A549 (cell line): ENCODE measurements around the gene PCDHB4. TPM values are rescaled to one million over a fixed set of nuclear protein-coding genes. Genes with fewer than 3 reads are reported as not detected.
"Not testable (repeated sequence)": the region's sequence is repeated elsewhere in the genome, so short reads cannot be mapped to it uniquely, and the experiment has no call there.

Experiments used
- ATAC-seq, 2 experiments: fragments of 200-7000 bp in 1 of 2; fragments of >200 bp in 1 of 2; cut with Nextera tagmentation in 1 of 2; cut with Tn5 transposase in 1 of 2; 3 replicates each; pipeline versions ENCODE4 v1.8.0 to v1.9.1; 2018 to 2020; ENCODE audit warnings: mild to moderate bottlenecking in 1 of 2, moderate library complexity in 1 of 2
- CTCF ChIA-PET: fragments of 300-600 bp; sonication (Branson Sonifier 250); formaldehyde crosslinking; extraction: SDS; loops from one replicate; lab custom pipeline; 2021; ENCODE audit warnings: antibody characterized with exemption, inconsistent platforms; lab: Yijun Ruan, JAX
- POLR2A ChIA-PET: fragments of 350-600 bp; formaldehyde crosslinking; extraction: SDS; loops from one replicate; lab custom pipeline; 2021; ENCODE audit warnings: antibody characterized with exemption, inconsistent platforms; lab: Yijun Ruan, JAX
- DNase-seq, 2 experiments: peaks; one replicate each; pipeline versions ENCODE4 v3.0.0 to v3.0.0-alpha.2; 2011 to 2016; ENCODE audit warnings: low read depth in 1 of 2, low spot score in 1 of 2
- FAIRE-seq: peaks from 2 replicates; lab custom pipeline; 2011; peaks lifted over from hg19 to GRCh38; lab: Jason Lieb, UNC
- H3K27ac ChIP-seq, 2 experiments: fragments of >200 bp; sonication (Bioruptor Twin); formaldehyde crosslinking; 3 replicates each; pipeline ENCODE4 v1.5.1; 2016 to 2017
- H3K4me1 ChIP-seq: fragments of >200 bp; sonication (Bioruptor Twin); formaldehyde crosslinking; 3 replicates; pipeline ENCODE4 v1.6.1; 2016
- H3K4me2 ChIP-seq: fragments of >200 bp; sonication (Bioruptor Twin); formaldehyde crosslinking; 3 replicates; pipeline ENCODE4 v1.6.1; 2016
- H3K4me3 ChIP-seq: fragments of >200 bp; sonication (Bioruptor Twin); formaldehyde crosslinking; 3 replicates; pipeline ENCODE4 v1.5.1; 2016
- H3K9me3 ChIP-seq: fragments of >200 bp; sonication (Bioruptor Twin); formaldehyde crosslinking; 3 replicates; pipeline ENCODE4 v1.6.1; 2016
- CBX2 ChIP-seq: fragments of 200-600 bp; sonication (generic); IDR thresholded peaks from 2 replicates; pipeline ENCODE4 v1.6.1; 2016; ENCODE audit warnings: low read depth, mild to moderate bottlenecking, borderline replicate concordance
- CEBPB ChIP-seq, 2 experiments: fragments of >200 bp in 1 of 2; sonication (Bioruptor Twin) in 1 of 2; formaldehyde crosslinking in 1 of 2; IDR thresholded peaks; 2 replicates each; pipeline ENCODE4 v1.6.1; 2012 to 2016
- CHD2 ChIP-seq: fragments of 150-350 bp; IDR thresholded peaks from 2 replicates; pipeline ENCODE4 v1.6.1; 2014; ENCODE audit warnings: low read length; ENCODE audit not compliant: partially characterized antibody
- CTCF ChIP-seq: fragments of >200 bp; sonication (Bioruptor Twin); formaldehyde crosslinking; IDR thresholded peaks from 3 replicates; pipeline ENCODE4 v1.5.1; 2016
- ELK1 ChIP-seq: fragments of 150-350 bp; IDR thresholded peaks from 2 replicates; pipeline ENCODE4 v1.6.1; 2014; ENCODE audit warnings: low read depth, mild to moderate bottlenecking, low read length
- EP300 ChIP-seq, 2 experiments: fragments of >200 bp; sonication (Bioruptor Twin); formaldehyde crosslinking; IDR thresholded peaks; 2 replicates in 1 of 2; 3 replicates in 1 of 2; pipeline ENCODE4 v1.6.1; 2016 to 2017
- FOSL2 ChIP-seq, 2 experiments: fragments of 450-650 bp in 1 of 2; fragments of >200 bp in 1 of 2; sonication (Bioruptor Twin) in 1 of 2; formaldehyde crosslinking; IDR thresholded peaks; 2 replicates each; pipeline versions ENCODE4 v1.5.0 to v1.6.1; 2016 to 2020; ENCODE audit warnings: mild to moderate bottlenecking in 1 of 2, moderate library complexity in 1 of 2
- FOXS1 ChIP-seq: fragments of 250-450 bp; sonication (Bioruptor Pico); IDR thresholded peaks from 2 replicates; pipeline ENCODE4 v1.5.0; 2020; ENCODE audit warnings: mild to moderate bottlenecking, moderate library complexity
- GATA3 ChIP-seq: IDR thresholded peaks from 2 replicates; pipeline ENCODE4 v1.6.1; 2012; ENCODE audit warnings: borderline replicate concordance
- JUN ChIP-seq, 2 experiments: fragments of >200 bp; sonication (Bioruptor Twin); formaldehyde crosslinking; IDR thresholded peaks; 2 replicates in 1 of 2; 3 replicates in 1 of 2; pipeline ENCODE4 v1.6.1; 2016 to 2017
- KDM1A ChIP-seq: fragments of 200-600 bp; sonication (generic); IDR thresholded peaks from 2 replicates; pipeline ENCODE4 v1.6.1; 2016; ENCODE audit warnings: low read depth, mild to moderate bottlenecking
- NPAS2 ChIP-seq: fragments of 250-450 bp; sonication (Bioruptor Pico); IDR thresholded peaks from 2 replicates; pipeline ENCODE4 v1.8.0; 2022; ENCODE audit warnings: mild to moderate bottlenecking, moderate library complexity, borderline replicate concordance
- POLR2A ChIP-seq: IDR thresholded peaks from 2 replicates; pipeline ENCODE4 v1.6.1; 2012; ENCODE audit warnings: mild to moderate bottlenecking, low read length
- RAD21 ChIP-seq, 2 experiments: fragments of >200 bp in 1 of 2; sonication (Bioruptor Twin) in 1 of 2; formaldehyde crosslinking in 1 of 2; IDR thresholded peaks in 1 of 2; conservative IDR thresholded peaks in 1 of 2; 2 replicates in 1 of 2; 3 replicates in 1 of 2; pipeline ENCODE4 v1.6.1; 2012 to 2018; ENCODE audit warnings: inconsistent platforms in 1 of 2
- SMC3 ChIP-seq: fragments of >200 bp; sonication (Bioruptor Twin); formaldehyde crosslinking; IDR thresholded peaks from 3 replicates; pipeline ENCODE4 v1.6.1; 2018; ENCODE audit warnings: inconsistent platforms
- TFCP2L1 ChIP-seq: fragments of 250-450 bp; sonication (Bioruptor Pico); IDR thresholded peaks from 2 replicates; pipeline ENCODE4 v1.5.0; 2021; ENCODE audit warnings: mild to moderate bottlenecking
- WGBS: methylation state at CpG from one replicate; pipeline ENCODE4 v1.1.6; 2017; ENCODE audit errors: missing lambda C conversion rate; 5-methylcytosine and 5-hydroxymethylcytosine counted together
- polyA plus RNA-seq, 4 experiments: library from polyadenylated mRNA; depleted of rRNA in 3 of 4; stranded (reverse); fragments of >200 nt; fragmentation: RNase III in 1 of 4; extraction: RNeasy Plus Mini Kit Qiagen cat#74134 plus additional on column Dnase treatment in 1 of 4; gene quantifications; 2 replicates in 3 of 4; 3 replicates in 1 of 4; pipeline ENCODE4 v1.2.3, GENCODE V29; 2011 to 2017
- TF ChIP-seq, protein P1 (sequence below): IDR thresholded peaks from 2 replicates; pipeline ENCODE4 v1.6.1; 2012; ENCODE audit warnings: low read depth, borderline replicate concordance
- TF ChIP-seq, protein P2 (sequence below): fragments of 250-450 bp; sonication (Bioruptor Pico); IDR thresholded peaks from 2 replicates; pipeline ENCODE4 v1.5.0; 2020; ENCODE audit warnings: low read depth, mild to moderate bottlenecking, moderate library complexity

Gene PCDHB4
- polyA plus RNA-seq, 2 of the 4 experiments (the other 2 are of a cell fraction), result 0.05 to 0.19 TPM

- DNase-seq (peak; percentile 35 to 86), ATAC-seq (peak; percentile 93 to 99), FAIRE-seq (no peak)
- Histone ChIP-seq H3K4me3 (peak within 1 kb of the TSS; percentile 60), H3K4me2 (peak within 1 kb of the TSS; percentile 69), H3K4me1 (no peaks in the 10 kb centered on the region), H3K9me3 (peaks cover 10% of the 10 kb centered on the region; the same call in 1 of the 3 replicates), H3K27ac (peak within 1 kb of the TSS; percentile 70 to 82)
- 10% methylated on average over 29 of the region's 29 CpGs for WGBS
- TF ChIP-seq RAD21 (conservative IDR thresholded peaks at IDR 0.05 in 1 of 2, IDR thresholded peaks at IDR 0.05 in 1 of 2), result peak; percentile 68 to 69
- TF ChIP-seq, protein P1, sequence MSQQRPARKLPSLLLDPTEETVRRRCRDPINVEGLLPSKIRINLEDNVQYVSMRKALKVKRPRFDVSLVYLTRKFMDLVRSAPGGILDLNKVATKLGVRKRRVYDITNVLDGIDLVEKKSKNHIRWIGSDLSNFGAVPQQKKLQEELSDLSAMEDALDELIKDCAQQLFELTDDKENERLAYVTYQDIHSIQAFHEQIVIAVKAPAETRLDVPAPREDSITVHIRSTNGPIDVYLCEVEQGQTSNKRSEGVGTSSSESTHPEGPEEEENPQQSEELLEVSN, result no peak
- TF ChIP-seq EP300 (IDR thresholded peaks at IDR 0.05), result no peak
- TF ChIP-seq CTCF, result peak; percentile 58
- TF ChIP-seq SMC3, result peak; percentile 30; the same call in 1 of the 3 replicates
- TF ChIP-seq FOXS1 (CRISPR knock-in tag), result no peak
- POLR2A ChIA-PET, result interaction anchor here (0.6 to 1.5 kb wide), 4 partner anchors 10 to 469 kb away, joined by 3 to 5 read pairs (median 4); partner anchors contain the start of gene TAF7
- CTCF ChIA-PET, result interaction anchor here (0.6 to 2.2 kb wide), 40 partner anchors 9 to 592 kb away, joined by 3 to 18 read pairs (median 4); partner anchors contain the start of genes PCDHA5, PCDHB10, PCDHB6 and PCDHGA1
These were observed 26.9 kb upstream of the PCDHB4 start, which contains the start of gene PCDHB2 for GRCh38 chr5:141094481-141095262. PCDHB2 (plus strand) TSS chr5:141094615; CDS start chr5:141094791, 176 bp downstream.

GRCh38 chr5:141095263-141095641, 26.4 kb upstream of the PCDHB4 start:
- 69% methylated on average over 12 of the region's 12 CpGs for WGBS
- TF ChIP-seq TFCP2L1 (CRISPR knock-in tag), result no peak
- no peak for TF ChIP-seq CBX2
- TF ChIP-seq NPAS2, result no peak
- no peak for TF ChIP-seq GATA3
- TF ChIP-seq CEBPB (IDR thresholded peaks at IDR 0.05), result no peak
- no peak for TF ChIP-seq JUN (IDR thresholded peaks at IDR 0.05)
- no peak for TF ChIP-seq ELK1
- no peak for TF ChIP-seq CHD2
- TF ChIP-seq, protein P2, sequence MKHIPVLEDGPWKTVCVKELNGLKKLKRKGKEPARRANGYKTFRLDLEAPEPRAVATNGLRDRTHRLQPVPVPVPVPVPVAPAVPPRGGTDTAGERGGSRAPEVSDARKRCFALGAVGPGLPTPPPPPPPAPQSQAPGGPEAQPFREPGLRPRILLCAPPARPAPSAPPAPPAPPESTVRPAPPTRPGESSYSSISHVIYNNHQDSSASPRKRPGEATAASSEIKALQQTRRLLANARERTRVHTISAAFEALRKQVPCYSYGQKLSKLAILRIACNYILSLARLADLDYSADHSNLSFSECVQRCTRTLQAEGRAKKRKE, result no peak
- no peak for TF ChIP-seq POLR2A
- no peak for TF ChIP-seq KDM1A
- no peak for TF ChIP-seq FOSL2 (IDR thresholded peaks at IDR 0.05)
- no peak for TF ChIP-seq FOSL2 (CRISPR knock-in tag; IDR thresholded peaks at IDR 0.05)
- Histone ChIP-seq H3K4me2 (peak overlapping the region; percentile 69), H3K4me1 (no peaks in the 10 kb centered on the region), H3K9me3 (peaks cover 13% of the 10 kb centered on the region; the same call in 2 of the 3 replicates), H3K27ac (peak overlapping the region in 1 of 2 experiments; percentile 82; a peak in 2 of 6 replicates), H3K4me3 (peak overlapping the region; percentile 60)
- DNase-seq (no peak), ATAC-seq (peak in 1 of 2 experiments; percentile 45; a peak in 3 of 6 replicates), FAIRE-seq (no peak)
- CTCF ChIA-PET, result interaction anchor here (0.6 to 2.2 kb wide), 19 partner anchors 9 to 592 kb away, joined by 3 to 18 read pairs (median 4); partner anchors contain the start of genes PCDHA5, PCDHB6 and TAF7
- POLR2A ChIA-PET, result interaction anchor here (1.2 to 1.5 kb wide), 2 partner anchors 11 to 225 kb away, joined by 4 read pairs; partner anchors contain the start of gene TAF7

GRCh38 chr5:141096181-141096580, 25.4 kb upstream of the PCDHB4 start:
- POLR2A ChIA-PET, H3K4me1 ChIP-seq, CTCF ChIA-PET, ATAC-seq, H3K27ac ChIP-seq, DNase-seq, H3K4me2 ChIP-seq, H3K4me3 ChIP-seq, FAIRE-seq: not testable (repeated sequence)
- 91% methylated on average over 29 of the region's 46 CpGs for WGBS
- H3K9me3 ChIP-seq, result peaks cover 20% of the 10 kb centered on the region

DNA sequence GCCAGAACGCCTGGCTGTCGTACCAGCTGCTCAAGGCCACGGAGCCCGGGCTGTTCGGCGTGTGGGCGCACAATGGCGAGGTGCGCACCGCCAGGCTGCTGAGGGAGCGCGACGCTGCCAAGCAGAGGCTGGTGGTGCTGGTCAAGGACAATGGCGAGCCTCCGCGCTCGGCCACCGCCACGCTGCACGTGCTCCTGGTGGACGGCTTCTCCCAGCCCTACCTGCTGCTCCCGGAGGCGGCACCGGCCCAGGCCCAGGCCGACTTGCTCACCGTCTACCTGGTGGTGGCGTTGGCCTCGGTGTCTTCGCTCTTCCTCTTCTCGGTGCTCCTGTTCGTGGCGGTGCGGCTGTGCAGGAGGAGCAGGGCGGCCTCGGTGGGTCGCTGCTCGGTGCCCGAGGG, 25.0 kb upstream of the PCDHB4 start:
- peaks cover 22% of the 10 kb centered on the region for H3K9me3 ChIP-seq
- CTCF ChIA-PET, DNase-seq, H3K4me2 ChIP-seq, FAIRE-seq, H3K27ac ChIP-seq, H3K4me1 ChIP-seq, ATAC-seq, H3K4me3 ChIP-seq, POLR2A ChIA-PET: not testable (repeated sequence)
- 88% methylated on average over 29 of the region's 38 CpGs for WGBS
